Large intestine (tissue), 3 donors: Measurements from ENCODE around the gene AGPS. TPM values are rescaled to one million over a fixed set of nuclear protein-coding genes. Genes with fewer than 3 reads are reported as not detected.
A peak's percentile ranks its signal among the peaks of the same experiment; 100 is the strongest.

ENCODE experiments used
- DNase-seq, 2 donors: peaks; one replicate each; pipeline versions ENCODE4 v3.0.0 to v3.0.0-alpha.2; 2013
- H3K27ac ChIP-seq: one replicate; pipeline ENCODE4 v1.5.1; 2013; ENCODE audit warnings: low read length
- H3K27me3 ChIP-seq: 2 replicates; pipeline ENCODE4 v1.6.1; 2013; ENCODE audit warnings: low read length; ENCODE audit not compliant: control insufficient read depth, insufficient read depth
- H3K36me3 ChIP-seq: 2 replicates; pipeline ENCODE4 v1.6.1; 2013; ENCODE audit warnings: low read length; ENCODE audit not compliant: control insufficient read depth, insufficient read depth
- H3K4me1 ChIP-seq: one replicate; pipeline ENCODE4 v1.6.1; 2013; ENCODE audit warnings: low read length; ENCODE audit not compliant: control insufficient read depth, insufficient read depth
- H3K4me3 ChIP-seq: one replicate; pipeline ENCODE4 v1.5.1; 2013; ENCODE audit warnings: low read length
- H3K9me3 ChIP-seq: one replicate; pipeline ENCODE4 v1.6.1; 2013; ENCODE audit warnings: mild to moderate bottlenecking, low read depth, low read length, moderate library complexity; ENCODE audit not compliant: control insufficient read depth
- WGBS: methylation state at CpG from one replicate; pipeline ENCODE4 v1.1.5; 2013; ENCODE audit warnings: low lambda C conversion rate; ENCODE audit not compliant: insufficient coverage; 5-methylcytosine and 5-hydroxymethylcytosine counted together
- polyA plus RNA-seq: library from polyadenylated mRNA; unstranded; fragments of 120-200 nt; gene quantifications from one replicate; pipeline ENCODE4 v1.2.1, GENCODE V29; 2013

The AGPS gene
- polyA plus RNA-seq, 1 donor, result 24.2 TPM

DNA sequence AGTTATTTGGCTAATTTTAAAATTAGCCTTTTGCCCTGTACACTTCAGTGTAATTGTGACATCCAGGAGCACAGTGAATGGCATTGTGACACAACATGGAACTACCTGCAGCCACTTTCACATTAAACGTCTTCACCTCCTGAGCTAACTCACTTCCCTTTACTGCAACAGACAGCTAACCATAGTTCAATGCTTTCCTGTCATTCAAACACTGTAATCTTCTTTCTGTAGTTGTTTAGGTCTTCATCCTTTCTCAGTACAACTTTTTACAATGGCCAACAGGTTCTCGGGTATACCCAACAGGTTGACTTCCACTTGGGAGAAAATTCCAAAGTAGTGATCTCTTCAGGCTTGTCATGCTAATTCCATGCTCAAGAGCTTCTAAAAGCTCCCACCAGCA is 8.6 kb upstream of the AGPS start:
- DNase-seq, result no peak
- Histone ChIP-seq H3K4me1 (no peaks in the 10 kb centered on the region), H3K27me3 (no peaks in the 10 kb centered on the region), H3K36me3 (no peaks in the 10 kb centered on the region), H3K9me3 (no peaks in the 10 kb centered on the region), H3K27ac (no peak overlapping the region), H3K4me3 (no peak overlapping the region)
- WGBS, result no CpG with 5 or more reads among the region's 2 CpGs

DNA sequence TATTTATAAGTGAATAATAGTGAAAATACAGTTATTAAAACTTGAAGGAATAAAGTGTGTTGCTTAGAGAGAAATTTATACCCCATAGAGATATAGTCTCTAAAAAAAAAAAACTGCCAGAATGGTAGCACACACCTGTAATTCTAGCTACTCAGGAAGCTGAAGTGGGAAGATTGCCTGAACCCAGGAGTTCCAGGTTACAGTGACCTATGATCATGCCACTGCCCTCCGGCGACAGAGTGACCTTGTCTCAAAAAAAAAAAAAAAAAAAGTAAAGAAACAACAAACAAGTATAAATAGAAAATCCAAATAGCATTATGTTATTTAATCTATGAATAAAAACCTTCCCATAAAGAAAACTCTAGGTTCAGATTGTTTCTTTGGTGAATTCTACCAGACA is 7.4 kb upstream of the AGPS start:
- H3K9me3 ChIP-seq, result no peaks in the 10 kb centered on the region
- H3K27me3 ChIP-seq, result no peaks in the 10 kb centered on the region
- no peak for DNase-seq
- WGBS, result no CpG with 5 or more reads among the region's 2 CpGs
- no peak overlapping the region for H3K27ac ChIP-seq
- H3K36me3 ChIP-seq, result no peaks in the 10 kb centered on the region
- no peak overlapping the region for H3K4me3 ChIP-seq
- no peaks in the 10 kb centered on the region for H3K4me1 ChIP-seq

DNA sequence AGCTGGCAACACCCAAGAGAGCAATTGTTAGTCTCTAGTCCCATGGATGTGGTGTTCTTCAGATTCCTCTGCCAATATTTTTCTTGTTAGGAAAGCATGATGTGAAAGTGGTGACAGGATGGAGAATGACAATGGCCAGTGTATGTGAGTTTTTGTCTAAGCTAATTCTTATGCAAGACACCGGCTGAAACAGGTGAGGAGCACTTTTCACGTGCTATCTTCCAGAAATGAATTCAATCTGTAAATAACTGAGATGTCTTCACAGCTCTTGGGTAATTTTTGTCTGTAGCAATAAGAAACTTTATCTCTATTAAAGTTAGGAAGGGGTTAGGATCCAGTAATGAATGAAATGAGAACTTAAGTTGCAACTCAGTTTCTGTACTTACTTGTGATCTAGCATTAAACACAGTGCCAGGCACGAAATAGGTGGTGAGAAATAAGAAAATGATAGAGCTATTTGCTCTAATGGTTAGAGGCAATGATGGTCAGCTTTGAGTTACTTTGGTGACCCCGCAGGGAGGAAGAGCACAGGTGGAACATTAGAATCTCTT is 676 bp upstream of the AGPS start:
- 17% methylated on average over 1 of the region's 4 CpGs for WGBS
- Histone ChIP-seq H3K27ac (no peak overlapping the region), H3K9me3 (no peaks in the 10 kb centered on the region), H3K27me3 (no peaks in the 10 kb centered on the region), H3K4me1 (peaks cover 7% of the 10 kb centered on the region), H3K4me3 (peak overlapping the region; percentile 87), H3K36me3 (no peaks in the 10 kb centered on the region)
- no peak for DNase-seq

DNA sequence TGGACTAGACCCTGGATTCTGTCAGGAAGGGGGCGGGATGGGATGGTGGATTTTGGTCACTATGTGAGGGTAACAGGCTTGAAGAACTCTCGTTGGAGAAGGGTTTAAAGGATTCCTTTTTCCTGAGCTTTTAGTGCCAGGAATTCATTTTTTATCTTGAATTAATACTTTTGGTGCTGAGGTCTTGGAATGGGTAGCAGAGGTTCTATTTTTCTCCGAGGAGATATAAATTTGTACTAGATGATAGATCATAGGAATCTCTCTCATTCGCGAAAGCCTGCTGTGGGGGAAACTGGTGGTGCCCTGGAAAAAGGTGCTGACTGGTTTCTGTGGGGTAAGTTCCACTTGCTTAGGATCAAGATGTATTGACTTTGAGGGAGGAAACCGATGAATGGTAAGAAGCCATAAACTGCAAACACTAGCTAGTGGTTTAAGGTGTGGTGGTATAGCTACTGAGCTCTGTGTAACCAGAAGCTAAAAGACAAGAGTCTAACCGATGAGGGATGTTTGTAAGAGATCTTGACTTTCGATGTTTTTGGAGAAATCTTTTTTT is 706 bp downstream of the AGPS start:
- Histone ChIP-seq H3K27ac (peak overlapping the region; percentile 79), H3K4me1 (peaks cover 11% of the 10 kb centered on the region), H3K4me3 (peak overlapping the region; percentile 87), H3K9me3 (no peaks in the 10 kb centered on the region), H3K36me3 (no peaks in the 10 kb centered on the region), H3K27me3 (no peaks in the 10 kb centered on the region)
- 20% methylated on average over 3 of the region's 8 CpGs for WGBS
- DNase-seq, result peak; percentile 18 to 70

DNA sequence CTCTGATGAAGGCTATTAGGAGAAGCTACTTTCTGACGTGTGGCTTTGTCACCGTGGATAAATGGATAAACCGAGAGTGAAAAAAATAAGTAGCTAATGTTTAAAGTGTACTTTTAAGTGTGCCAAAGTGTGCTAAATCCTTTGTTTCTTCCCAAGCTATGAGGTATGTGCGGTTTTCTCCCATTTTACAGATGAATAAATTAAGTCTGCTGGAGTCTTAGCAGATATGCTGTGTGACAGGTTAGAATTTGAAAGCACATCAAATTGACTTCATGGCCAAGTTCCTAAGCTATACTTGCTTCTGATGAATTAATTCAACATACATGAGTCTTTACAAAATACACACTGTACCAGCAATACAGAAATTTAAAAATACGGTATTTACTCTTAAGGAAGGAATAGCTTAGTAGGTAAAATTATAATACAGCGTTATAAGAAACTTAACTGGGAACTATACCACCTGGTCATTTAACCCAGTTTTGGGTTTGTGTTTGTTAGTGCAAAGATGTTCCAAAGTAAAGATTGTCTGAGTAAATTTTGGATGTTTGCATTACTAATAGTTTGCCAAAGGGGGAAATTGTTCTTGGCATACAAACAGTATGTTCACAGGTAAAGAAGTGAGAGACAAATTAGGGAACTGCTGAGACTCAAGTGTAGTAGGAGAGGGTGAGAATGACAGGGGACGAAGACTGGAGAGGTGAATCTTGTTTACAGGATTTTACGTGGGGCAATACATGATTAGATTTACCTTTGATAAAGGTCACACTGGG is 1.4 kb downstream of the AGPS start:
- no peak for DNase-seq
- WGBS, result 70% methylated on average over 5 of the region's 8 CpGs
- H3K4me1 ChIP-seq, result peaks cover 11% of the 10 kb centered on the region
- H3K4me3 ChIP-seq, result peak overlapping the region; percentile 87
- H3K27me3 ChIP-seq, result no peaks in the 10 kb centered on the region
- no peaks in the 10 kb centered on the region for H3K9me3 ChIP-seq
- H3K36me3 ChIP-seq, result no peaks in the 10 kb centered on the region
- H3K27ac ChIP-seq, result no peak overlapping the region

DNA sequence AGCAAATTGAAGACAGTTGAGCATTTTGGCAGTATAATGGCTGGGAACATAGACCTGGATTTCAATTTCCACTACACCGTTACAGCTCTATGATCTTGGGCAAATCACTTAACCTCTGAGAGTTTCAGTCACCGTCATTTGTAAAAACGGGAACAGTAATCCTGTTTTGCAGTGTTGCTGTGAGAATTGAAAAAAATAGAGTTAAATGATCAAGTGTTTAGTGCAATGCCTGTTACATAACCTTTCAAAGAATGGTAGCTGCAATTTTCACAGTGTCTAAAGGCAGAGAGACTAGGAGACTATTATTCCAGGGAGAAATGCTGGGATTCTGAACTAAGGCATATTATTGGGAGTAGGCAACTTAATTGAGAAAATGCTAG is 2.0 kb downstream of the AGPS start:
- no peak for DNase-seq
- Histone ChIP-seq H3K4me3 (no peak overlapping the region), H3K4me1 (peaks cover 11% of the 10 kb centered on the region), H3K36me3 (no peaks in the 10 kb centered on the region), H3K27me3 (no peaks in the 10 kb centered on the region), H3K9me3 (no peaks in the 10 kb centered on the region), H3K27ac (no peak overlapping the region)
- 93% methylated on average over 2 of the region's 3 CpGs for WGBS

DNA sequence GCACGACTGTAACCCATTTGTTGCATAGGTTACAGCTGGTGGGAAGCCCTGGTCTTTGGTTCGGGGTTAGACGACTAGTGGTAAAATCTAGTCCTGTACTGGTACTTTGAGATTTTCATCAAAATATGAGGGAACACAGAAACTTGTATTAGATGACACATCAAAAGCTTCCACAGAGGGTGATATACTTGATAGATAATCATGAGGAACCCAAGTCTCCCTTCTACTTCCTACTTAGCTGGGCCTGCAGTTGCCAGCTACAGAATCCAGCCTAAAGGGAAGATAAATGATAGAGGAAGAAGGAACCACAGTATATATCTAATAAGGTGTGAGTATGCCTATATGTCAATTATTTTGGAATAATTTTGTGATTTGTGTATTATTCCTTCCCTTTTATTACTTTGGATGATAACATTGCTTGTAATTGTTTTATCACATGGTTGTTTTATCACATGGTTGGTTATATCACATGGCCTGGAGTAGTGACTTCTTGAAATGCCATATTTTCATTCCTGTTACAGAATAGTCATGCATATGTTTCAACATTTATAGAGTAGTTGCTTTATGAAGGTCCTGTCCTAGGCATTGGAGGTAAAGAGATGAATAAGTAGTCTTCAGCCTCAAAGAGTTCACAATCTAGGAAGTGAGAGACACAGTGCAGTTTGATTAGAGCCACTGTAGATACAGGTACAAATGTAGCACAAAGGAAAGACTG is 2.9 kb downstream of the AGPS start:
- 90% methylated on average over 2 of the region's 3 CpGs for WGBS
- H3K4me1 ChIP-seq, result peaks cover 11% of the 10 kb centered on the region
- DNase-seq, result no peak
- H3K27ac ChIP-seq, result no peak overlapping the region
- no peaks in the 10 kb centered on the region for H3K9me3 ChIP-seq
- no peaks in the 10 kb centered on the region for H3K36me3 ChIP-seq
- no peaks in the 10 kb centered on the region for H3K27me3 ChIP-seq
- no peak overlapping the region for H3K4me3 ChIP-seq

DNA sequence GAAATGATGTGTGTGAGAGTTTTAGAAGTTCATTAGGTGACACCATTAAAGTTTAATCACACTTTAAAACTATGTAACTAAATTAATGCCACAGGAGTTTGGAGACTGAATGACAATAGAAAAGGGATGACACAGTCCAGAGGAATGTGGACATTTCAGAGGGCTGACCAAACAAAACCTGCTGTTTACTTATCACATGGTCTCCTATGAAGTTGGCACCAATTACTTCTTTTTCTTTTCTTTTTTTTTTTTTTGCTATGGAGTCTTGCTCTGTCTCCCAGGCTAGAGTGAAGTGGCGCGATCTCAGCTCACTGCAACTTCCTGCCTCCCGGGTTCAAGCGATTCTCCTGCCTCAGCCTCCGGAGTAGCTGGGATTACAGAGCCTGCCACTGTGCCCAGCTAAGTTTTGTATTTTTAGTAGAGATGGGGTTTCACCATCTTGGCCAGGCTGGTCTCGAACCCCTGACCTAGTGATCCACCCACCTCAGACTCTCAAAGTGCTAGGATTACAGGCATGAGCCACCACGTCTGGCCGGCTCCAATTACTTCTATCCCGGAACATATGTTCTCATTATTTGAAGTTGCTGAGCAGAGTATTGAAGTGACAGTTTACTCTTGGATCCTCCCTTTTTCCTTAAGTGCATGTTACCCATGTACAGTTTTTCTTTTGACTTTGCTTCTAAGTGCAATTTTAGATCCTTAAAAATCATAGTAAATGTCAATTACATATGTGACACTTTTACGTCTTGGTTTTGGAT is 4.3 kb downstream of the AGPS start:
- WGBS, result 100% methylated on average over 3 of the region's 10 CpGs
- Histone ChIP-seq H3K4me3 (no peak overlapping the region), H3K27me3 (no peaks in the 10 kb centered on the region), H3K9me3 (no peaks in the 10 kb centered on the region), H3K27ac (no peak overlapping the region), H3K4me1 (peaks cover 11% of the 10 kb centered on the region), H3K36me3 (no peaks in the 10 kb centered on the region)
- no peak for DNase-seq

DNA sequence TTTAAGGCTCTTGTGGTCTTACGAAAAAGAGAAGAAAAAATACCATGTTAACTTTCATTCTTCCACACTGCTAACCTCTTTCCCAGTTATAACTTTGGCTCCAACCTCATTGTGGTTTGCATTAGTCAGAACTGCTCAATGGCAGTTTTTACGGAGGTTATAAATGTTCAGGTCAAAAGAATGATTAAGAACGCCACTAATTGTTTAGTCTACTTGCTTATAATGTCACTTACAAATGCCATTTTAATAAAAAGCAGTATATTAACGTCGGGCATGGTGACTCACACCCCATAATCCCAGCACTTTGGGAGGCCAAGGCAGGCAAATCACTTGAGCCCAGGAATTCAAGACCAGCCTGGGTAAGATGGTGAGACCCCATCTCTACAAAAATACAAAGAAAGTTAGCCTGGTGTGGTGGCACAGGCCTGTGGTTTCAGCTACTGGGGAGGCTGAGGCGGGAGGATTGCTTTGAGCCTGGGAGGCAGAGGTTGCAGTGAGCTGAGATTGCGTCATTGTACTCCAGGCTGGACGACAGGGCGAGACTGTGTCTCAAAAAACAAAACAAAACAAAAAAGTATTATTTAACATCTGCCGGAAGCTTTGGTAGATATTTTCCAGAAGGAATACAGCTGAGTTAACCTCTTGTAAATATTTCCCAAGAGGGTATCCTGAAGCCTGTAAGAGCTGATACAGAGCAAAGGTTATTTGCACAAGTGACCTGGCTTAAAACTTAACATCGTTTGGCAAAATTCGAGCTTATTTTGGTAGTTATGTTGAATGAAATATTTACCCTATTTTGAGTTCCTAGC is 5.1 kb downstream of the AGPS start:
- Histone ChIP-seq H3K4me3 (no peak overlapping the region), H3K27ac (peak overlapping the region; percentile 60), H3K36me3 (no peaks in the 10 kb centered on the region), H3K27me3 (no peaks in the 10 kb centered on the region), H3K9me3 (no peaks in the 10 kb centered on the region), H3K4me1 (peaks cover 6% of the 10 kb centered on the region)
- DNase-seq, result peak in 1 of 2 donors; percentile 48
- 18% methylated on average over 2 of the region's 12 CpGs for WGBS
